Activated T-helper 1 cell treated with anti-CD3 and anti-CD28 coated beads, Interleukin-2, amount 50 U/mL, for 16 hours (primary cell): ENCODE measurements around the gene CCL3.
"Not testable (repeated sequence)": the region's sequence is repeated elsewhere in the genome, so short reads cannot be mapped to it uniquely, and the experiment has no call there.

ENCODE experiments used
- DNase-seq, 2 donors: peaks; one replicate each; pipeline ENCODE4 v3.0.0-alpha.2; 2020; ENCODE audit warnings: low read depth in 1 of 2, low spot score in 1 of 2

CCL3 gene

DNA sequence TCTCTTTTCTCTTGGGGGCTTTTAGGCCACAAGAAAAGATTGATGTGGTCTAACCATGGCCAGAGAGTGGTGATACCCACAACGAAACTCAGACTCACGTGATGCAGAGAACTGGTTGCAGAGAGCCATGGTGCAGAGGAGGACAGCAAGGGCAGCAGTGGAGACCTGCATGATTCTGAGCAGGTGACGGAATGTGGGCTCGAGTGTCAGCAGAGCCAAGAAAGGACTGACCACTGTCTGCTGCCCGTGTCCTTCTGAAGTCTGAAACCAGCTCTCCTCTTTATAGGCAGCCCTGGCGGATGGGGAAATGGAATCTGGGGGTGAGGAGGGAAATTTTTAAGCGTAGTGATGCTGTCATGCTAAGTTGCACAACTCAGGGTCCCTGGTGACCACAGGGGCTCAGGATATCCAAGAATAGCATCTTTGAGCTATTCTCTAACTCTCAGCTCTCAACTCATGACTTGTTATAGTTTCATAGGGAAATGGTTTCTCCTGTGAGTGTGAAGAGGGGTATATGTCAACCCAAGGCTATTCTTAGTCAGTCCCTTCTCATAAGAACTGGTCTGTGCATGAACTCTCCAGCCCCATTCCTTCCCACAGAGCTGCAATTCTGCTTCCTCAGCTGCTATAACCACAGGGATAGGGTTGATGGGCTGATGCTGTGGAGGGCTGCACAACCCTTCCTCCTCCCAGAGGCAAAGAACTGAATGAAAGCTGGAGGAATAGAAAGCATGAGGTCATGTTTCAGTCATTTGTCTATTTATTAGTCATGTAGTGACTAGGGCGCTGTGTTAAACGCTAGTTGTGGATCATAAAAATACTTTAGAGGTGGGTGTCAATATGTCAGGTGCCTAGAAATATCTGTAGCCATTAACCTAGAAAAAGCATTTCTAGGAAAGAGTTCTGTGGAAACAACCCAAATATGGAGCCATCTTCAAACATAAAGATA, at the start of gene CCL3:
CCL3 (minus strand) TSS at position 256 of the 949 bp plus-strand sequence; CDS start at position 171, 85 bp downstream.
- no peak for DNase-seq

GRCh38 chr17:36136439-36136838, 46.5 kb upstream of the CCL3 start:
- DNase-seq, result no peak

- no peak for DNase-seq
These were observed 46.1 kb upstream of the CCL3 start for GRCh38 chr17:36136036-36136435.

- no peak for DNase-seq
These were observed 45.5 kb upstream of the CCL3 start for GRCh38 chr17:36135465-36135864.

- no peak for DNase-seq
These were observed 43.8 kb upstream of the CCL3 start for GRCh38 chr17:36133602-36134236.

GRCh38 chr17:36132421-36132831, 42.5 kb upstream of the CCL3 start:
- DNase-seq, result no peak

DNA sequence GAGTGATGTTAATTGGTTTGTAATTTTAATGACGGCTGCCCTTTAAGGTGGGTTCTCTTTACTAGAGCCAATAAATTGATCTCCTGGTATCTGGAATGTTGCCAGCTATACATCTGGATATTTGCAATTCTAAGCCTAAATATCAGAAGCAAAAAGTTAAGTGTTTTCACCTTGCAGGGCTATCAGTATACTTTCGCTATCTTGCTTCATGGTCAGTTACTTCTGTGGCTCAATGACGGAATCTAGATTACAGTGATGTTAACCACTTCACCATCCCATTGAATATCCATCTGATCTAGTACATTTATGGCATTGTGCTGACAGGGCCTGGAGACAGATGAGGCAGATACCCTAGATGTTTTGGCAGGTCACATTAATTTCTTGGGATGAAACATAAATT, 42.0 kb upstream of the CCL3 start:
- no peak for DNase-seq

GRCh38 chr17:36131421-36131820, 41.5 kb upstream of the CCL3 start:
- DNase-seq, result no peak

GRCh38 chr17:36130346-36130745, 40.4 kb upstream of the CCL3 start:
- no peak for DNase-seq

- DNase-seq, result no peak
These were observed 39.7 kb upstream of the CCL3 start for GRCh38 chr17:36129616-36130015.

- DNase-seq, result no peak
These were observed 38.6 kb upstream of the CCL3 start for GRCh38 chr17:36128411-36128978.

- no peak for DNase-seq
These were observed 38.0 kb upstream of the CCL3 start for GRCh38 chr17:36127911-36128310.

GRCh38 chr17:36127199-36127893, 37.4 kb upstream of the CCL3 start:
- DNase-seq, result no peak

DNA sequence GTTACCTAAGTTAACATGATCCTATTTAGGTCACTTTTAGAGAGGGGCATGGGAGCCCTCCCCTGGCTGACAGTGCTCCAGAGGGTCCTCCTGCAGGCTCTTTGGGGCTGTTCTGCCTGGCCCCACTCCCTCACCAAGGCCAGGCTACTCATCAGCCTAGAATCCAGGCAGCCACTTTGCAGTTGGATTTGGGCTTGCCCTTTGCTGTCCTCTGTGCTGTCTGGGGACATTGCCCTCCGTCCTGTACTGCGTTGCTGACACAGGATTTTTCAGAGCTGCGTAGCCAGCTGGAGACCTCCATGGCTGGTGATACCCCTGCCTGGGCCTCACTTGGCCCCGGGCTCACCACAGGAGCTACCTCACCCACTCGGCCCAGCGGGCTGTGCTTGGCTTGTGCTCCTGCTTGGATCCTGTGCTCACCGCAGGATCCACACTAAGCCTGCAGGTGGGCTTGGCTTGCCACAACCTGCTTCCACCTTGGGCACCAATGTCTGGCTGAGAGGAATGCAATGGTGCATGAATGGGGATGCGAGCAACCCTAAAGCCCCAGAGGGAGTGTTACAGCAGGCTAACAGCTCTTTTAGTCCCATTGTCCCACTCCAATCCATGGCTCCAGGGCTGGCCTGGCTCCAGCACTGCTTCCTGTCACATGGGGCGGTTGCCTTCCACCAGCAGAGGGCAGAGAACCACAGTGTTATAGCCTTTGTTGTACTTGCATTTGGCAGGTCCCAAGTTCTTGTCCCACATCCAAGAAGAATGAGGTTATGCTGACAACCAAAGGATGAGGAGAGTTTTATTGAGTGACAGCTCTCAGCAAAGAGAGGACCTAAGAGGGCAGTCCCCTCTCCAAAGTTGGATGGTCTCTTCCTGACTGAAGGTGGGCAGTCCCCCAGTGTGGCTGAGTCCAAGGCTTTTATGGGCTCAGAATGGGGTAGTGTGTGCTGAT, 35.2 kb upstream of the CCL3 start:
- no peak for DNase-seq

- DNase-seq, result no peak
These were observed 33.5 kb upstream of the CCL3 start for GRCh38 chr17:36123431-36123830.

- not testable (repeated sequence) for DNase-seq
These were observed 31.2 kb upstream of the CCL3 start for GRCh38 chr17:36121099-36121498.

DNA sequence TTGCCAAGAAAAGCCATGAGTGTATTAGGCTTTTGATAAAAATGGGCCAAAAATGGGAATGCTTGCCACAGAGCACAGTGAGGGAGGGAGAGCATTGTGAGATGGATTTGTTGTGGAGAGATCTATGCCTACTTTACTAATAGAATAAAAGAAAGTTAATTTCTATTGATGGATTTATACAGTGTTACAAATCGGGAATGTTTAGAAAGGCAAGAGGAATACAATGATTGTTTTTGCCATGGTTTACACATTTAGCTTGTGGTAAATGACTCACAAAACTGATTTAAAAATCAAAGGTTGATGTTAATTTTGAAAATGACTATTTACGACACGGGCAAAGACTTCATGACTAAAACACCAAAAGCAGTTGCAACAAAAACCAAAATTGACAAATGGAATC, 30.3 kb upstream of the CCL3 start:
- no peak for DNase-seq

GRCh38 chr17:36118477-36119353, 28.8 kb upstream of the CCL3 start:
- no peak for DNase-seq
